Activated CD8-positive, alpha-beta memory T cell treated with anti-CD3 and anti-CD28 coated beads, Interleukin-2, amount 50 U/mL, for 1 hour (primary cell): ENCODE results near the gene ARL14EPL.
"Not testable (repeated sequence)": the region's sequence is repeated elsewhere in the genome, so short reads cannot be mapped to it uniquely, and the experiment has no call there.

Experiments
- DNase-seq: peaks from one replicate; pipeline ENCODE4 v3.0.0-alpha.2; 2020; ENCODE audit errors: extremely low read depth

The ARL14EPL gene

GRCh38 chr5:116046823-116047222 lies 14.6 kb downstream of the ARL14EPL start:
- no peak for DNase-seq

- DNase-seq, result no peak
These were observed 26.2 kb downstream of the ARL14EPL start for GRCh38 chr5:116058346-116058936.

GRCh38 chr5:116062352-116062751 lies 30.1 kb downstream of the ARL14EPL start:
- no peak for DNase-seq

GRCh38 chr5:116063950-116064349 lies 31.7 kb downstream of the ARL14EPL start:
- DNase-seq, result no peak

GRCh38 chr5:116068028-116068632 lies 35.9 kb downstream of the ARL14EPL start:
- no peak for DNase-seq

- no peak for DNase-seq
These were observed 38.9 kb downstream of the ARL14EPL start for GRCh38 chr5:116071211-116071610.

- DNase-seq, result no peak
These were observed 43.0 kb downstream of the ARL14EPL start for GRCh38 chr5:116075191-116075831.

GRCh38 chr5:116076496-116076895 lies 44.2 kb downstream of the ARL14EPL start:
- no peak for DNase-seq

- no peak for DNase-seq
These were observed 45.9 kb downstream of the ARL14EPL start for GRCh38 chr5:116078199-116078598.

- DNase-seq, result no peak
These were observed 52.0 kb downstream of the ARL14EPL start for GRCh38 chr5:116084287-116084691.

- peak; percentile 80 for DNase-seq
These were observed 52.8 kb downstream of the ARL14EPL start, which contains the start of gene COMMD10 for GRCh38 chr5:116084871-116085715. COMMD10 (plus strand) TSS chr5:116085025.

- not testable (repeated sequence) for DNase-seq
These were observed 54.0 kb downstream of the ARL14EPL start for GRCh38 chr5:116086309-116086708.

- DNase-seq, result no peak
These were observed 55.8 kb downstream of the ARL14EPL start for GRCh38 chr5:116088062-116088461.

GRCh38 chr5:116090302-116090701 lies 58.0 kb downstream of the ARL14EPL start:
- DNase-seq, result no peak

GRCh38 chr5:116091416-116091815 lies 59.1 kb downstream of the ARL14EPL start:
- no peak for DNase-seq

- DNase-seq, result no peak
These were observed 65.0 kb downstream of the ARL14EPL start for GRCh38 chr5:116097301-116097700.

- no peak for DNase-seq
These were observed 66.7 kb downstream of the ARL14EPL start for GRCh38 chr5:116098998-116099397.

- not testable (repeated sequence) for DNase-seq
These were observed 72.7 kb downstream of the ARL14EPL start for GRCh38 chr5:116104941-116105340.
